Tibial nerve (tissue), 3 donors: ENCODE data around the gene LRRC75A.

Source experiments
- CTCF ChIP-seq, 5 experiments: fragments of 200-600 bp in 3 of 5; fragments of 450-650 bp in 2 of 5; sonication (generic) in 3 of 5; IDR thresholded peaks; one replicate each; pipeline ENCODE4 v1.5.1; 2016 to 2019; ENCODE audit warnings: antibody characterized with exemption in 5 of 5, mild to moderate bottlenecking in 3 of 5, moderate library complexity in 2 of 5
- POLR2A ChIP-seq, 2 donors: fragments of 450-650 bp; IDR thresholded peaks; one replicate each; pipeline ENCODE4 v1.6.1; 2017; ENCODE audit warnings: antibody characterized with exemption in 2 of 2, mild to moderate bottlenecking in 2 of 2, moderate library complexity in 2 of 2

DNA sequence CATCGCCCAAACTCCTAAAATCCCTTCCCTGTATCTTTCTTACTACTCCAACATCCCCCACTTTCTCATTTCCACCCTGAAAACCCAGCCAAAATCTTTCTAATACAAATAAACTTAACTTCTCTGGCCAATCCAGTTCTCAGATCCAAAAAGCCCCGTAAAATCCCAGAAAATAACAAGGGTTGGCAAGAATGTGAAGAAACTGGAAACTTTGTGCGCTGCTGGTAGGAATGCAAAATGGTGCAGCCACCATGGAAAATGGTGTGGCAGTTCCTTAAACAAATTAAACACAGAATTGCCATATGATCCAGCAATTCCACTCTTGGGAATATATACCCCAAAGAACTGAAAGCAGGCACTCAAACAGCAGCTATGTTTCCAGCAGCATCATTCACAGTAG, 24.1 kb downstream of the LRRC75A start:
- no peak for TF ChIP-seq CTCF (IDR thresholded peaks at IDR 0.05)
- no peak for TF ChIP-seq POLR2A (IDR thresholded peaks at IDR 0.05)
